GM12872 (cell line): ENCODE data around the gene DMD.

ENCODE experiments used
- TF ChIP-seq, protein P1 (sequence below): IDR thresholded peaks from 3 replicates; pipeline ENCODE4 v1.5.1; 2011; ENCODE audit warnings: low read depth, mild to moderate bottlenecking, low read length, moderate library complexity; ENCODE audit not compliant: insufficient read depth

The DMD gene

GRCh38 chrX:32045149-32045548, 1166.2 kb downstream of the DMD start:
- TF ChIP-seq, protein P1, sequence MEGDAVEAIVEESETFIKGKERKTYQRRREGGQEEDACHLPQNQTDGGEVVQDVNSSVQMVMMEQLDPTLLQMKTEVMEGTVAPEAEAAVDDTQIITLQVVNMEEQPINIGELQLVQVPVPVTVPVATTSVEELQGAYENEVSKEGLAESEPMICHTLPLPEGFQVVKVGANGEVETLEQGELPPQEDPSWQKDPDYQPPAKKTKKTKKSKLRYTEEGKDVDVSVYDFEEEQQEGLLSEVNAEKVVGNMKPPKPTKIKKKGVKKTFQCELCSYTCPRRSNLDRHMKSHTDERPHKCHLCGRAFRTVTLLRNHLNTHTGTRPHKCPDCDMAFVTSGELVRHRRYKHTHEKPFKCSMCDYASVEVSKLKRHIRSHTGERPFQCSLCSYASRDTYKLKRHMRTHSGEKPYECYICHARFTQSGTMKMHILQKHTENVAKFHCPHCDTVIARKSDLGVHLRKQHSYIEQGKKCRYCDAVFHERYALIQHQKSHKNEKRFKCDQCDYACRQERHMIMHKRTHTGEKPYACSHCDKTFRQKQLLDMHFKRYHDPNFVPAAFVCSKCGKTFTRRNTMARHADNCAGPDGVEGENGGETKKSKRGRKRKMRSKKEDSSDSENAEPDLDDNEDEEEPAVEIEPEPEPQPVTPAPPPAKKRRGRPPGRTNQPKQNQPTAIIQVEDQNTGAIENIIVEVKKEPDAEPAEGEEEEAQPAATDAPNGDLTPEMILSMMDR: no peak

GRCh38 chrX:32041181-32041580, 1170.2 kb downstream of the DMD start:
- TF ChIP-seq, protein P1: no peak

DNA sequence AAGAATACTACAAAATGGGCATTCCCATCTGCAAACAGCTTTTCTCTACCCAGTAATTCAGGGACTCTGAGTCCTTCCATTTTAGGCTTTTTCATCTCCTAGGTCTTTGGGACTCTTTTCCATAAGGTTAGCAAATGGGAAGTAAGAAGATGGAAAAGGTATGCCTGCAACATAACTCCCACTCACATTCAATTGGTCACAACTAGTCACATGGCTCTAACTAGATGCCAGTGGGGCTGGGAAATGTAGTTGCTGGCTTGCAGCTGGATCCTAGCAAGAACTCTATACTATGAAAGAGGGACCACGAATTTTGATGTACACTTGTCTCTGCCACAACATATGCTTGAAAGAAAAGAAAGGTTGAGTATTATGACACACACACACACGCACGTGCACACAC, 1184.6 kb downstream of the DMD start:
- TF ChIP-seq, protein P1: no peak

- TF ChIP-seq, protein P1: no peak
Measured at GRCh38 chrX:32024072-32024471, 1187.3 kb downstream of the DMD start.

GRCh38 chrX:32016195-32016594, 1195.2 kb downstream of the DMD start:
- TF ChIP-seq, protein P1: no peak

DNA sequence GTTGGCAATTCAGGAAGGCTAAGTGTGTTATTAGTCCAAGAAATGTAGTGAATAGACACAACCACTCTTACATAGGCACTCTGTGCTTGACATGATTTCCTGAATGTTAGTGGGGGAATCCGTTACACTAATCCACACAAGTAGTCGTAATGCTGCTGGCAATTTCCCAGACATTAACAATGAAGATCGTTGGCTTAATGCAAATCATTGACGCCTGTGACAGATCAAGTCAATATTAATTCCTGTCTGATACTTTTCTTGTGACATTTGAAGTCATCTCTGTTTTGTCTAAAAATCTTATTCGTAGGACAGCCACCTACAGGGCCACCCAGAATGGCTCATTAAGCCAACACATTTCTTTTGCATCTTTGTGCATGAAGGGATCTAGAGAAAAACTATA, 1200.4 kb downstream of the DMD start:
- TF ChIP-seq, protein P1: no peak

DNA sequence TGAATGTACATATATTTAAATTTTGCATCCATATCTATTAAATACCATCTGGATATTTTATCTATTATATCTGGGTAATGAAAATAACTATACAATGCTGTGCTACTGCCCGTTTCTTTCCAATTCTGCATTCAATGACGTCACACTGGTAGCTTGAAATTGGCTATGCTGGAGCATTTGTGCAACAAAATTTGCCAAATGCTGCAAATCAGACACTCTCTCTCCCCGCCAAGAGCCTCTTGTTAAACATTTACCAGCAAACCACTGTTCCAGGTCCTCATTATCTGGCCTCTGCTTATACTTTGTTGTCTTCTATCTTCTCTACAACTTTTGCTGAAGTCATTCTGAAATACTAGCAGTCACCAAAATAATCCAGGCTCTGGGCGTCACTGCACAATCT, 1201.1 kb downstream of the DMD start:
- TF ChIP-seq, protein P1: no peak

DNA sequence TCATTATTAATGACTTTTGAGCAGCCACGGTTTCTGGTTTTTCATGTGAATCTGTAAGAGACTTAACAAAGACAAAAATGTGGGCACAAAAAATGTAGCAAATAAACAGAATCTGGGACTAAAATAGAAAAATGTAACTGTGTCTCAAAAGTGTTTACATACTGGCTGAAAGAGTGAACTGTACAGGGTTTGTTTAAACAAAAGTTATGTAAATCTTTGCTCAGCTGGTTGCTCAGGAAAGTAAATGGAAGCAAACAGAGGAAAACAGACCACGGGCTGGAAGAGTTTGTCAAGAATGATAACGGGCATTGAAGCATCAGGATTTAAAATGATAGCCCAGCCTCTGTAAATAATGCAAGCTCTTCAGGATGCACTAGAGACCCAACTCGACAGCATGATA, 1217.7 kb downstream of the DMD start:
- TF ChIP-seq, protein P1: no peak
